Measurements from ENCODE around the gene EPS15.

The EPS15 gene

GRCh38 chr1:51331206-51332100, 187.6 kb downstream of the EPS15 start:
- H3K4me3 ChIP-seq (ENCODE audit: low read length), result no peak overlapping the region
- peak; percentile 26 for DNase-seq (ENCODE audit: low read depth)
- TF ChIP-seq, protein P1, sequence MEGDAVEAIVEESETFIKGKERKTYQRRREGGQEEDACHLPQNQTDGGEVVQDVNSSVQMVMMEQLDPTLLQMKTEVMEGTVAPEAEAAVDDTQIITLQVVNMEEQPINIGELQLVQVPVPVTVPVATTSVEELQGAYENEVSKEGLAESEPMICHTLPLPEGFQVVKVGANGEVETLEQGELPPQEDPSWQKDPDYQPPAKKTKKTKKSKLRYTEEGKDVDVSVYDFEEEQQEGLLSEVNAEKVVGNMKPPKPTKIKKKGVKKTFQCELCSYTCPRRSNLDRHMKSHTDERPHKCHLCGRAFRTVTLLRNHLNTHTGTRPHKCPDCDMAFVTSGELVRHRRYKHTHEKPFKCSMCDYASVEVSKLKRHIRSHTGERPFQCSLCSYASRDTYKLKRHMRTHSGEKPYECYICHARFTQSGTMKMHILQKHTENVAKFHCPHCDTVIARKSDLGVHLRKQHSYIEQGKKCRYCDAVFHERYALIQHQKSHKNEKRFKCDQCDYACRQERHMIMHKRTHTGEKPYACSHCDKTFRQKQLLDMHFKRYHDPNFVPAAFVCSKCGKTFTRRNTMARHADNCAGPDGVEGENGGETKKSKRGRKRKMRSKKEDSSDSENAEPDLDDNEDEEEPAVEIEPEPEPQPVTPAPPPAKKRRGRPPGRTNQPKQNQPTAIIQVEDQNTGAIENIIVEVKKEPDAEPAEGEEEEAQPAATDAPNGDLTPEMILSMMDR (conservative IDR thresholded peaks at IDR 0.05; ENCODE audit: low read depth, low read length), result no peak

GRCh38 chr1:51330331-51331201, 188.5 kb downstream of the EPS15 start, which contains the start of gene TTC39A:
Gene TTC39A, minus strand, starts transcription at chr1:51330562. Its CDS starts 85 bp downstream, at chr1:51330477.
- H3K4me3 ChIP-seq (ENCODE audit: low read length), result peak within 1 kb of the TSS; percentile 55
- TF ChIP-seq, protein P1 (conservative IDR thresholded peaks at IDR 0.05; ENCODE audit: low read depth, low read length), result no peak
- no peak for DNase-seq (ENCODE audit: low read depth)

DNA sequence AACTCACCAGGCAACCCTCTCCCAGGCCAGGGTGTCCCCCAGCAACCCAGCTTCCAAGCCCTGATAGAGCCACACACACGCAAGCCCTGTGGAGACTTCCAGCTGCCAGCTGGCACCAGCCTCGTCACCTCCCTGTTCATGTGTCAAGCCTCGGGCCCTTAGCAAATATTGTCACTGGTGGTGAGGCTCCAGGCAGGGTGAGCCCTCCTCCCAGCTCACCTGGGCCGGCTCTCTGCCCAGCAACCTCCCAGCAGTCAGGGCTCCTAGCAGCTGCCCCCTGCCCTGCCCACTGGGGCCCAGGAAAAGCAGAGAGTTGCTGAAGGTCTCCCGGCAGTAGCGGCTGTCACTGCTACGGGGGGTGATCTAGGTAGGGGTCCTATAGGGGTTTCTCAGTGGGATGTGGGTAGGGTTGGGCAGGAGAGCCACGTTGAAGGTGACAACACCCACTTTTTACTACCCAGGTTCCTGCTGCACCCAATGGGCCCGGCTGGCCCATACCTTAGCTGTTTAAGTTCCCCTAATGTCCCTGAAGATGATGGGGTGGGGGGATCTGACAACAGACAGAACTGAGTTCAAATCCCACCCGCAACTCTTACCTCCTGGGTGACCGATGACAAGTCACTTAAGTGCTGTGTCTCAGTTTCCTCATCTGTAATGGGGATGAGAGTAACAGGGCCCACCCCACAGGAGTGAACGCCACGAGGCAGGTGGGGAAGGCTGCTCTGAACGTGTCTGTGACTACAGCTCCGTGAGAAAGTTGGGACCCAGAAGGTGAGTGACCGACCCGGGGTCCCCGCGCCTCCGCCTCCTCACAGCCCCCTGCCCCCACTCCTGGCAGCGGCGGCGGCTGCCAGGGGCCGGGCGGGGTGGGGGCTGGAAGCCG, 189.4 kb downstream of the EPS15 start:
- TF ChIP-seq, protein P1 (conservative IDR thresholded peaks at IDR 0.05; ENCODE audit: low read depth, low read length), result no peak

DNA sequence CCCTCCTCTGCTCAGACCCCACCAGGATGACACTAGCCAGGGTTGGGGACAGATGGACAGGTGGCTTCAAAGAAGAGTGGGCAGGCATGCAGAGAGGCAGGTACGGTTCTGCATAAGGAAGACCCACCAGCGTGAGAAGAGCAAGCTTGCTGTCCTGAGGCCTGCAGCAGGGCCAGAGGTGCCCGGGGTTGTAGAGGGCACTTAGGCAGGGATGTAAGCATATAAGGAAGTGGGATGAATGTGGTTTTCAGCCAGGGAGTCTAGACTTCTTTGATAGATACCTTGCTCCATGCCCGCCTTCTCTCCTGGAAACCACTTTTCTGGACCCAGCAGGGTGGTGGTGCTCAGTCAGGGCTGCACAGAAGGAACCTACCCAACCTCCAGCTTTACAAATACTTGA, 190.1 kb downstream of the EPS15 start:
- no peak overlapping the region for H3K4me3 ChIP-seq (ENCODE audit: low read length)
- TF ChIP-seq, protein P1 (conservative IDR thresholded peaks at IDR 0.05; ENCODE audit: low read depth, low read length), result no peak
- no peak for DNase-seq (ENCODE audit: low read depth)

More for the DNA sequence above, 189.4 kb downstream of the EPS15 start:
- H3K4me3 ChIP-seq (ENCODE audit: low read length), result peak overlapping the region; percentile 29
- no peak for DNase-seq (ENCODE audit: low read depth)

DNA sequence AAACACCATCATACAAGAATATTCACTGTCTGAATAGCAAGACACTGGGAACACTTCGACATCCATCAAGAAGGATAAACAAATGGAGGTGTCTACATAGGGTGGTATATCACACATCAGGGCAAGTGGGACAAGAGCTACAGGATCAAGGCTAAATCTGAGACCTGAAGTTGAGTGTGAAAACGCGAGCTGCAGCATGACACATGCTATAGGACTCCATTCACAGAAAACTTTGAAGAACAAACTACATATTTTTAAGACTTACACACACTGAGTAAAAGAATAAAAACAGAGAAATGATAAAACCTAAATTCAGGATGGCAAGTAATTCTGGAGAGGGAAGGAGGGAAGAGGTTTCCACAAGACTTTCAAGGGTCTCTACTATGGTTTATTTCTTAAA, 190.8 kb downstream of the EPS15 start:
- H3K4me3 ChIP-seq (ENCODE audit: low read length), result no peak overlapping the region
- TF ChIP-seq, protein P1 (conservative IDR thresholded peaks at IDR 0.05; ENCODE audit: low read depth, low read length), result no peak
- no peak for DNase-seq (ENCODE audit: low read depth)

GRCh38 chr1:51327386-51327785, 191.7 kb downstream of the EPS15 start:
- TF ChIP-seq, protein P1 (conservative IDR thresholded peaks at IDR 0.05; ENCODE audit: low read depth, low read length), result no peak
- no peak for DNase-seq (ENCODE audit: low read depth)
- H3K4me3 ChIP-seq (ENCODE audit: low read length), result no peak overlapping the region

Data from retinal pigment epithelial cell (primary cell).